GM12873 (cell line): ENCODE measurements around the gene ADCK2.

Experiments used
- CTCF ChIP-seq: IDR thresholded peaks from 2 replicates; pipeline ENCODE4 v1.5.1; 2012; ENCODE audit warnings: low read depth, mild to moderate bottlenecking, moderate library complexity, low read length, control low read depth; ENCODE audit not compliant: insufficient read depth; ENCODE audit errors: missing control alignments

ADCK2 gene

GRCh38 chr7:140659856-140660255 lies 12.9 kb upstream of the ADCK2 start:
- TF ChIP-seq CTCF, result no peak

- TF ChIP-seq CTCF, result no peak
Observed at GRCh38 chr7:140661124-140661523, 11.6 kb upstream of the ADCK2 start.

- TF ChIP-seq CTCF, result no peak
Observed at GRCh38 chr7:140667476-140667875, 5.3 kb upstream of the ADCK2 start.

GRCh38 chr7:140668641-140669040 lies 4.1 kb upstream of the ADCK2 start:
- no peak for TF ChIP-seq CTCF

- no peak for TF ChIP-seq CTCF
Observed at GRCh38 chr7:140669352-140669751, 3.4 kb upstream of the ADCK2 start.

- TF ChIP-seq CTCF, result no peak
Observed at GRCh38 chr7:140670343-140670935, 2.3 kb upstream of the ADCK2 start.

- no peak for TF ChIP-seq CTCF
Observed at GRCh38 chr7:140671966-140672365, 779 bp upstream of the ADCK2 start.
